Transverse colon (tissue), 4 donors: ENCODE measurements around the gene RBM8A. TPM values are rescaled to one million over a fixed set of nuclear protein-coding genes. Genes with fewer than 3 reads are reported as not detected.

Experiments
- DNase-seq: peaks from one replicate; pipeline ENCODE4 v3.0.0-alpha.2; 2019
- H3K27ac ChIP-seq, 4 donors: fragments of 200-600 bp; sonication (generic); 2 replicates each; pipeline ENCODE4 v1.5.1; 2016 to 2018; ENCODE audit warnings: inconsistent platforms in 4 of 4
- H3K27me3 ChIP-seq: fragments of 200-600 bp; sonication (generic); 2 replicates; pipeline ENCODE4 v1.5.1; 2017; ENCODE audit warnings: inconsistent platforms
- H3K36me3 ChIP-seq, 4 donors: fragments of 200-600 bp; sonication (generic); 2 replicates each; pipeline ENCODE4 v1.5.1; 2017 to 2019; ENCODE audit warnings: inconsistent platforms in 4 of 4
- H3K4me1 ChIP-seq, 4 donors: fragments of 200-600 bp; sonication (generic); 2 replicates each; pipeline ENCODE4 v1.5.1; 2017 to 2020; ENCODE audit warnings: inconsistent platforms in 4 of 4
- H3K4me3 ChIP-seq, 4 donors: fragments of 200-600 bp; sonication (generic); 1 replicate in 1 of 4; 2 replicates in 3 of 4; pipeline versions ENCODE4 v1.5.1 to v1.6.1; 2017 to 2019; ENCODE audit warnings: inconsistent platforms in 4 of 4
- H3K9me3 ChIP-seq, 2 donors: fragments of 200-600 bp; sonication (generic); 2 replicates each; pipeline ENCODE4 v1.5.1; 2017 to 2019; ENCODE audit warnings: inconsistent platforms in 2 of 2
- EP300 ChIP-seq: sonication (generic); formaldehyde crosslinking; IDR thresholded peaks from one replicate; pipeline ENCODE4 v1.6.1; 2017; ENCODE audit warnings: antibody characterized with exemption, low read depth
- POLR2A ChIP-seq: fragments of 450-650 bp; IDR thresholded peaks from one replicate; pipeline ENCODE4 v1.6.1; 2016; ENCODE audit warnings: antibody characterized with exemption, mild to moderate bottlenecking, moderate library complexity
- POLR2AphosphoS5 ChIP-seq, 3 donors: sonication (generic); formaldehyde crosslinking; IDR thresholded peaks; one replicate each; pipeline ENCODE4 v1.6.1; 2016; ENCODE audit warnings: antibody characterized with exemption in 3 of 3
- WGBS, 2 donors: methylation state at CpG; one replicate each; pipeline ENCODE4 v1.1.5; 2018; ENCODE audit warnings: low coverage in 1 of 2; 5-methylcytosine and 5-hydroxymethylcytosine counted together
- in situ Hi-C, 4 donors: fragments of 200-750 bp; cut with MboI; loops; one replicate each; pipeline versions ENCODE4 v1.15.0 to v1.15.1; 2017; ENCODE audit warnings: low sequenced_read_pairs in 3 of 4, low pct_ligation_motif_present in 1 of 4, low pct_unique_long_range_greater_than_20kb in 1 of 4
- intact Hi-C: fragments of 100-400 bp; cut with DNase I; formaldehyde crosslinking; loops from one replicate; pipeline ENCODE4 v1.15.1; 2023; ENCODE audit warnings: low total_unique reads
- total RNA-seq, 4 donors: library from RNA; depleted of rRNA; stranded (reverse); fragments of >200 nt; gene quantifications; one replicate each; pipeline ENCODE4 v1.1.0, GENCODE V29; 2016
- TF ChIP-seq, protein P1 (sequence below), 5 experiments: fragments of 200-600 bp in 3 of 5; fragments of 450-650 bp in 2 of 5; sonication (generic) in 3 of 5; IDR thresholded peaks; 1 replicate in 2 of 5; 2 replicates in 3 of 5; pipeline ENCODE4 v1.5.1; 2016 to 2017; ENCODE audit warnings: antibody characterized with exemption in 5 of 5, inconsistent platforms in 3 of 5, mild to moderate bottlenecking in 2 of 5, moderate library complexity in 1 of 5

RBM8A gene
- total RNA-seq, 4 donors from 2014 or later, result 23.6 to 122 (median 99.1) TPM

DNA sequence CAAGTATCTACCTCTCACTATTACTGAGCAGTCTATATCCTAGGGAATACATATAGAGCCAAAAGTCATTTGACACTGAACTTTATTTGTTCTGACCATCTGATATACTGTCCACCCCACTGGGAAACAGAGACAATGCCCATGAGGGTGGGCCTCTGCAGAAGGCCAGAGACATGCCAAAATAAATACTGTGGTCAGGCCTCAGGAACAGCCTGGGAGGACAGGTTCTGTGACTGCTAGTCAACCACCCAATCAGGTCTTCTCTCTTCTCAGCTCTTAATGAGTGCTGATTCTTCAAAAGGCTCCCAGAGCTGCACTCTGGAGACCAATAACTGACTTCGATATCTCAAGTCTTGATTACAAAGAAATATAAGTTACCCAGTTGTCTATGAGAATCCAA, 36.1 kb downstream of the RBM8A start:
- Histone ChIP-seq H3K4me3 (no peak overlapping the region), H3K27ac (peak overlapping the region; percentile 81 to 83 (median 81)), H3K4me1 (peaks cover 14 to 27% (median 20%) of the 10 kb centered on the region in 4 donors), H3K9me3 (no peaks in the 10 kb centered on the region), H3K27me3 (no peaks in the 10 kb centered on the region), H3K36me3 (no peaks in the 10 kb centered on the region)
- no peak for DNase-seq
- TF ChIP-seq, protein P1, sequence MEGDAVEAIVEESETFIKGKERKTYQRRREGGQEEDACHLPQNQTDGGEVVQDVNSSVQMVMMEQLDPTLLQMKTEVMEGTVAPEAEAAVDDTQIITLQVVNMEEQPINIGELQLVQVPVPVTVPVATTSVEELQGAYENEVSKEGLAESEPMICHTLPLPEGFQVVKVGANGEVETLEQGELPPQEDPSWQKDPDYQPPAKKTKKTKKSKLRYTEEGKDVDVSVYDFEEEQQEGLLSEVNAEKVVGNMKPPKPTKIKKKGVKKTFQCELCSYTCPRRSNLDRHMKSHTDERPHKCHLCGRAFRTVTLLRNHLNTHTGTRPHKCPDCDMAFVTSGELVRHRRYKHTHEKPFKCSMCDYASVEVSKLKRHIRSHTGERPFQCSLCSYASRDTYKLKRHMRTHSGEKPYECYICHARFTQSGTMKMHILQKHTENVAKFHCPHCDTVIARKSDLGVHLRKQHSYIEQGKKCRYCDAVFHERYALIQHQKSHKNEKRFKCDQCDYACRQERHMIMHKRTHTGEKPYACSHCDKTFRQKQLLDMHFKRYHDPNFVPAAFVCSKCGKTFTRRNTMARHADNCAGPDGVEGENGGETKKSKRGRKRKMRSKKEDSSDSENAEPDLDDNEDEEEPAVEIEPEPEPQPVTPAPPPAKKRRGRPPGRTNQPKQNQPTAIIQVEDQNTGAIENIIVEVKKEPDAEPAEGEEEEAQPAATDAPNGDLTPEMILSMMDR (IDR thresholded peaks at IDR 0.05), result no peak
- TF ChIP-seq POLR2AphosphoS5 (IDR thresholded peaks at IDR 0.05) (no peak), POLR2A (no peak), EP300 (no peak)
- 17 to 62% methylated on average over 1 of the region's 1 CpG for WGBS, 2 donors
- in situ Hi-C loops, result loop anchor here in 1 of 4 donors (25.0 kb wide), 1 partner anchor 121 kb away; the partner anchor contains the start of gene HJV
- intact Hi-C loops, result no loop called here

DNA sequence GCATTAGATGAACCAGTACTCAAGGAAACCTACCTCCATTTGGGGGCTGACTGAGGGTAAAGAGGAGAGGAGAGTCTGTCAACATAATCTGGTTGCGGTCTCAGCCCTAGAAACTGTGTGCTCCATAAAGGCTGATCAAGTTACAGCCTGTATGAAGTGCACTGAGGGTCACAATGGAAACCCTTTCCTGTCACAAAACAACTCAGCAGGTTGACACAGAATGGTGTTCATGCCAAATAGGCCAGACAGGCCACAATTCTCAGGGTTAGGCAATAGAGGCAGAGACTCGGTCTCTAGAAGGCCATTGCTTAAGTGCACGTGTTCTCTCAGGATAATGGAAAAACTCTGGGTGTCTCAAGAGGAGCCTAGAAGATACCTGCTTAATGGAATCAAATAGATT, 37.6 kb downstream of the RBM8A start:
- in situ Hi-C loops, result loop anchor here in 1 of 4 donors (25.0 kb wide), 1 partner anchor 123 kb away; the partner anchor contains the start of gene HJV
- TF ChIP-seq POLR2A, result no peak
- TF ChIP-seq EP300, result no peak
- TF ChIP-seq POLR2AphosphoS5 (IDR thresholded peaks at IDR 0.05), result no peak
- TF ChIP-seq, protein P1 (IDR thresholded peaks at IDR 0.05), result no peak
- H3K36me3 ChIP-seq, result no peaks in the 10 kb centered on the region
- 91 to 100% methylated on average over 2 to 3 of the region's 3 CpGs for WGBS, 2 donors
- peaks cover 8% of the 10 kb centered on the region for H3K27me3 ChIP-seq
- no peak for DNase-seq
- no peaks in the 10 kb centered on the region for H3K9me3 ChIP-seq
- intact Hi-C loops, result loop anchor here (5.0 kb wide), 1 partner anchor 123 kb away; no protein-coding TSS in a partner anchor
- no peak overlapping the region for H3K27ac ChIP-seq
- peaks cover 14 to 37% (median 25%) of the 10 kb centered on the region in 4 donors for H3K4me1 ChIP-seq
- no peak overlapping the region for H3K4me3 ChIP-seq

DNA sequence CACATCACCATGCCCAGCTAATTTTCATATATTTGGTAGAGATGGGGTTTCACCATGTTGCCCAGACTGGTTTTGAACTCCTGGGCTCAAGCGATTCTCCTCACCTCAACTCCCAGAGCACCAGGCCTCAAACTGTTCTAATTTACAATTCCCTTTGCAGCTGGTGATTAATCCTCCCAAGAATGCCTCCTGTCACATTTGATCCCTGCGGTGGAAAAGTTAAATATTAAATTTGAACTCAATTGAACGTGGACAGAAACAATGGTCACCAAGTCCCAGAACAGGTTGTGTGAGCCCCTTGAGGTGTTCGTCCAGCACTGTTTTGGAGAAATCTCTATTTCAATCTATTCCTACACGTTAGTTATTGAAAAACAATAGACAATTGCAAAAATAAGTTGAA, 39.7 kb downstream of the RBM8A start:
- WGBS, 2 donors, result 79% methylated on average over 5 of the region's 5 CpGs; no CpG with 5 or more reads in 1 of the 2 donors
- Histone ChIP-seq H3K27me3 (peaks cover 25% of the 10 kb centered on the region), H3K36me3 (no peaks in the 10 kb centered on the region), H3K27ac (no peak overlapping the region), H3K9me3 (no peaks in the 10 kb centered on the region), H3K4me3 (no peak overlapping the region), H3K4me1 (peaks cover 12 to 32% (median 22%) of the 10 kb centered on the region in 4 donors)
- intact Hi-C loops (loop anchor here (5.0 kb wide), 1 partner anchor 125 kb away; no protein-coding TSS in a partner anchor), in situ Hi-C loops (loop anchor here in 1 of 4 donors (25.0 kb wide), 1 partner anchor 125 kb away; the partner anchor contains the start of gene HJV)
- DNase-seq, result no peak
- TF ChIP-seq, protein P1 (IDR thresholded peaks at IDR 0.05), result no peak
- TF ChIP-seq POLR2A, result no peak
- no peak for TF ChIP-seq POLR2AphosphoS5 (IDR thresholded peaks at IDR 0.05)
- TF ChIP-seq EP300, result no peak

DNA sequence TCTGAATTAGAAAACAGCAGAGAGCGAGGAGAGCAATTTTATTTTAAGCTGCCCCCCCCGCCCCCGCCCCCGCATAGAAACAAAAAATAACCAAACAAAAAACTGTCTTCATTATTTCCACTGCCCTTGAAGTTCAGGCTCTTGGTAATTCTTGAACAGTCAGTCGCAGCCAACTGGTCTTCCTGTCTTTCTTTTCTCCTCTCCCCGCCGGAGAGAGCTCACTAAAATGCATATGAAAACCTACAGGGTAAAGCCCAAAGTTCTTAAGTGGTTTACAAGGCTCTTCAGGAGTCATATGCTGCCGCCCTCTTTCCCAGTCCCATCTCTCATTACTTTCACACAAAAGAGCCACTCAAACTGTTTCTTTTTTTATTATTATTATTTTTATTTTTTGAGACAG, 40.5 kb downstream of the RBM8A start:
- Histone ChIP-seq H3K4me3 (no peak overlapping the region), H3K36me3 (no peaks in the 10 kb centered on the region), H3K27me3 (peaks cover 25% of the 10 kb centered on the region), H3K4me1 (peaks cover 7 to 24% (median 16%) of the 10 kb centered on the region in 4 donors), H3K27ac (no peak overlapping the region), H3K9me3 (no peaks in the 10 kb centered on the region)
- intact Hi-C loops (loop anchor here (5.0 kb wide), 1 partner anchor 125 kb away; no protein-coding TSS in a partner anchor), in situ Hi-C loops (loop anchor here in 1 of 4 donors (25.0 kb wide), 1 partner anchor 125 kb away; the partner anchor contains the start of gene HJV)
- WGBS, 2 donors, result 50 to 73% methylated on average over 6 to 8 of the region's 8 CpGs
- TF ChIP-seq POLR2A, result no peak
- TF ChIP-seq POLR2AphosphoS5 (IDR thresholded peaks at IDR 0.05), result no peak
- TF ChIP-seq, protein P1 (IDR thresholded peaks at IDR 0.05), result no peak
- TF ChIP-seq EP300, result no peak
- DNase-seq, result no peak
